WERI-Rb-1 (cell line): ENCODE measurements around the gene RNF39.
A peak's percentile ranks its signal among the peaks of the same experiment; 100 is the strongest.

Experiments
- DNase-seq: peaks from one replicate; pipeline ENCODE4 v3.0.0-alpha.2; 2020
- H3K27ac ChIP-seq: fragments of 250-450 bp; sonication (Bioruptor Pico); 2 replicates; pipeline ENCODE4 v1.5.1; 2020; ENCODE audit warnings: mild to moderate bottlenecking, moderate library complexity
- H3K27me3 ChIP-seq: fragments of 250-450 bp; sonication (Bioruptor Pico); 2 replicates; pipeline ENCODE4 v1.5.1; 2021; ENCODE audit warnings: mild to moderate bottlenecking, low read depth, moderate library complexity; ENCODE audit not compliant: insufficient read depth, severe bottlenecking
- H3K36me3 ChIP-seq: fragments of 250-450 bp; sonication (Bioruptor Pico); 2 replicates; pipeline ENCODE4 v1.5.1; 2020; ENCODE audit warnings: mild to moderate bottlenecking, moderate library complexity
- H3K4me3 ChIP-seq: 2 replicates; pipeline ENCODE4 v1.5.1; 2011; ENCODE audit warnings: low read depth, mild to moderate bottlenecking, control low read depth, low read length
- H3K9me3 ChIP-seq: fragments of 250-450 bp; sonication (Bioruptor Pico); 2 replicates; pipeline ENCODE4 v1.5.1; 2021; ENCODE audit warnings: mild to moderate bottlenecking, moderate library complexity; ENCODE audit not compliant: severe bottlenecking
- TF ChIP-seq, protein P1 (sequence below): IDR thresholded peaks from 2 replicates; pipeline ENCODE4 v1.5.1; 2011; ENCODE audit warnings: low read depth, mild to moderate bottlenecking, control low read depth, inconsistent platforms, low read length

RNF39 gene

GRCh38 chr6:30061092-30061857, 14.3 kb downstream of the RNF39 start, which contains the start of gene POLR1H:
POLR1H (plus strand) TSS chr6:30061265; CDS start chr6:30061525, 260 bp downstream.
- Histone ChIP-seq H3K27ac (peak within 1 kb of the TSS; percentile 82), H3K9me3 (no peaks in the 10 kb centered on the region), H3K27me3 (no peaks in the 10 kb centered on the region), H3K36me3 (peaks cover 17% of the 10 kb centered on the region), H3K4me3 (peak within 1 kb of the TSS; percentile 88)
- DNase-seq, result peak; percentile 98
- TF ChIP-seq, protein P1, sequence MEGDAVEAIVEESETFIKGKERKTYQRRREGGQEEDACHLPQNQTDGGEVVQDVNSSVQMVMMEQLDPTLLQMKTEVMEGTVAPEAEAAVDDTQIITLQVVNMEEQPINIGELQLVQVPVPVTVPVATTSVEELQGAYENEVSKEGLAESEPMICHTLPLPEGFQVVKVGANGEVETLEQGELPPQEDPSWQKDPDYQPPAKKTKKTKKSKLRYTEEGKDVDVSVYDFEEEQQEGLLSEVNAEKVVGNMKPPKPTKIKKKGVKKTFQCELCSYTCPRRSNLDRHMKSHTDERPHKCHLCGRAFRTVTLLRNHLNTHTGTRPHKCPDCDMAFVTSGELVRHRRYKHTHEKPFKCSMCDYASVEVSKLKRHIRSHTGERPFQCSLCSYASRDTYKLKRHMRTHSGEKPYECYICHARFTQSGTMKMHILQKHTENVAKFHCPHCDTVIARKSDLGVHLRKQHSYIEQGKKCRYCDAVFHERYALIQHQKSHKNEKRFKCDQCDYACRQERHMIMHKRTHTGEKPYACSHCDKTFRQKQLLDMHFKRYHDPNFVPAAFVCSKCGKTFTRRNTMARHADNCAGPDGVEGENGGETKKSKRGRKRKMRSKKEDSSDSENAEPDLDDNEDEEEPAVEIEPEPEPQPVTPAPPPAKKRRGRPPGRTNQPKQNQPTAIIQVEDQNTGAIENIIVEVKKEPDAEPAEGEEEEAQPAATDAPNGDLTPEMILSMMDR, result 0 out of 2 replicates have a peak, but pooled peaks have one; percentile 0

DNA sequence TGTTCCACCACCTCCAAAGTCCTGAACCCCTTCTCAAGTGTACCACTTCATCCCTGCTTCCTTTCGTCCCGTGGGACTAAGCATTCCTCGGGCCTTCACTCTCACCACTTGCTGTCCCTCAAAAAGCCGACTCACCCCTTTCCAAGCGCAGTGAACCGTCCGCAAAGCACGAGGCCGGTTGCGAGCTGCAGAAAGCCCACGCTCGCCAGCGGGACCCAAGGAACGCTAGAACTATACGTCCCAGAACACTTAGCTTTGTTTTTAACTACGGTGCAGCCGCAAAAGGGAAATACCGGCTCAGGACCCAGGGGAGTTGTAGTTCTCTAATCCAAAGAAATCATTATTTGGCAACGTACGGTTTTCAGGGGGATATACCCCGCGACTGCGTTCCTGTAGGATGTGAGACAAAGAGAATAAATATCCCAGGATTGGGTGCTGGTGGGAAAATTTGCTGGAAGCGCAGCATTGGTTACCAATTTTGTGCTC, 14.9 kb downstream of the RNF39 start:
- DNase-seq, result peak; percentile 45
- TF ChIP-seq, protein P1, result no peak
- peak overlapping the region; percentile 88 for H3K4me3 ChIP-seq
- H3K9me3 ChIP-seq, result no peaks in the 10 kb centered on the region
- peak overlapping the region; percentile 82 for H3K27ac ChIP-seq
- H3K36me3 ChIP-seq, result peaks cover 17% of the 10 kb centered on the region
- H3K27me3 ChIP-seq, result no peaks in the 10 kb centered on the region

- Histone ChIP-seq H3K9me3 (no peaks in the 10 kb centered on the region), H3K4me3 (no peak overlapping the region), H3K36me3 (peaks cover 3% of the 10 kb centered on the region), H3K27ac (no peak overlapping the region), H3K27me3 (no peaks in the 10 kb centered on the region)
- DNase-seq, result no peak
- TF ChIP-seq, protein P1, result no peak
Observed at GRCh38 chr6:30055513-30055912, 20.1 kb downstream of the RNF39 start.

GRCh38 chr6:30053682-30054081, 21.9 kb downstream of the RNF39 start:
- Histone ChIP-seq H3K9me3 (no peaks in the 10 kb centered on the region), H3K4me3 (no peak overlapping the region), H3K36me3 (peaks cover 3% of the 10 kb centered on the region; the same call in 1 of the 2 replicates), H3K27me3 (no peaks in the 10 kb centered on the region), H3K27ac (no peak overlapping the region)
- TF ChIP-seq, protein P1, result no peak
- DNase-seq, result no peak

GRCh38 chr6:30047220-30047619, 28.3 kb downstream of the RNF39 start:
- Histone ChIP-seq H3K9me3 (no peaks in the 10 kb centered on the region), H3K36me3 (no peaks in the 10 kb centered on the region), H3K27me3 (no peaks in the 10 kb centered on the region), H3K4me3 (no peak overlapping the region), H3K27ac (no peak overlapping the region)
- no peak for DNase-seq
- TF ChIP-seq, protein P1, result no peak
